Activated CD4-positive, alpha-beta T cell treated with anti-CD3 and anti-CD28 coated beads for 36 hours (primary cell): ENCODE measurements around the gene SLC25A13. TPM values are rescaled to one million over a fixed set of nuclear protein-coding genes. Genes with fewer than 3 reads are reported as not detected.

ENCODE experiments used
- ATAC-seq: fragments of 200-7000 bp; cut with Tn5 transposase; one replicate; pipeline ENCODE4 v1.10.0; 2021; ENCODE audit warnings: mild to moderate bottlenecking, moderate library complexity
- CTCF ChIA-PET: fragments of 350-600 bp; sonication (Branson Sonifier 250); formaldehyde crosslinking; loops from one replicate; lab custom pipeline; 2021; ENCODE audit warnings: antibody characterized with exemption; lab: Charles Lee
- POLR2A ChIA-PET: fragments of 350-600 bp; sonication (Branson Sonifier 250); formaldehyde crosslinking; loops from one replicate; lab custom pipeline; 2021; ENCODE audit warnings: antibody characterized with exemption, inconsistent platforms; lab: Charles Lee
- DNase-seq: peaks from one replicate; pipeline ENCODE4 v3.0.0-alpha.2; 2020
- H3K27ac Mint-ChIP-seq: one replicate; pipeline ENCODE4 v1.8.0; 2021; ENCODE audit warnings: mixed read lengths
- H3K27me3 Mint-ChIP-seq: one replicate; pipeline ENCODE4 v1.8.0; 2021; ENCODE audit warnings: mixed read lengths
- H3K36me3 Mint-ChIP-seq: one replicate; pipeline ENCODE4 v1.8.0; 2021; ENCODE audit warnings: low read depth, mixed read lengths
- H3K4me1 Mint-ChIP-seq: one replicate; pipeline ENCODE4 v1.8.0; 2021; ENCODE audit warnings: mixed read lengths
- H3K4me3 Mint-ChIP-seq: one replicate; pipeline ENCODE4 v1.8.0; 2021; ENCODE audit warnings: mild to moderate bottlenecking, moderate library complexity, mixed read lengths
- H3K9me3 Mint-ChIP-seq: one replicate; pipeline ENCODE4 v1.8.0; 2021; ENCODE audit warnings: low read depth, mixed read lengths
- intact Hi-C, 2 experiments: fragments of 100-400 bp; cut with DNase I in 1 of 2; cut with micrococcal nuclease in 1 of 2; formaldehyde crosslinking; loops; one replicate each; pipeline versions ENCODE4 v1.14.2 to v1.15.1; 2022 to 2024; cut with DNase I, micrococcal nuclease
- total RNA-seq, 2 experiments: library from RNA; stranded (reverse); gene quantifications; one replicate each; pipeline ENCODE4 v1.2.3, GENCODE V29; 2021

The SLC25A13 gene
- total RNA-seq, 2 experiments from 2014 or later = 10.3 to 11.3 TPM

DNA sequence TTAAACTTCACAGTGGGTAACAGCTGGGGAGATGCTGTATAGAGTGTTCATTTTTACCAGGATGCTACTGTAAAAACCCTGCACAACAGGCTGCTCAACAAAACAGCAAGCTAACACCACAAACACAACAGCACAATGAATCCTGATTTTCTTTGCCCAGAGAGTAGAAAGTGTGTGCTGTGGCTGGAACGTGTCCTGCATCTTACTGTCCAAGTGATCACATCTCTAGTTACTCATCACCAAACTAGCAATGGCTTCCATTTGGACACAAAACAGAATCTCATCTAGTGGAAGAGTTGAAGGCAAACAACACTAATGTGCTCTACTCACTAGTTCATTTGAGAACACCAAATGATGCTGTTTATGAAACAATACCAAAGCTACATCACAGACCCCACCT is 121.2 kb downstream of the SLC25A13 start:
- Mint-ChIP-seq H3K4me3 (no peak overlapping the region), H3K4me1 (no peaks in the 10 kb centered on the region), H3K9me3 (no peaks in the 10 kb centered on the region), H3K36me3 (peaks cover 1% of the 10 kb centered on the region), H3K27ac (no peak overlapping the region), H3K27me3 (no peaks in the 10 kb centered on the region)
- POLR2A ChIA-PET = no interaction called here
- DNase-seq (no peak), ATAC-seq (no peak)
- CTCF ChIA-PET = no interaction called here
- intact Hi-C loops = no loop called here

DNA sequence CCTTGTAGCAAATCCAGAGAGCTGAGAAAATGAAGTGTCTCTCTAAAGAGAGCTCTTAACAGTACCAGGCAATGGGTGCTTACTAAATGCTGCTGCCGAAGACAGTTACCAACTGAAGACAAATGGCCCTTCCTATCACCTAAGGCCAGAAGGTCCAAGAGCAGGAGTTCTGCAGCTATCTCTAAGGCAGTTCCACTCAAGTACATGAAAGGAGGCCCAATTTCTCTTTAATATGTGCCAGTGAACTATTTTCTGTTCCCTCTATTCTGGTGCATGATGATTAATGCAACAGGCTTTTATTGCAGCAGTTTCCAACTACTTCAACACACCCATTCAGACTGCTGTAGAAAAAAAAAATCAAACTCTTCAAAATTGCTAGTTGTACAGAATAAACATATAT is 122.5 kb downstream of the SLC25A13 start:
- Mint-ChIP-seq H3K9me3 (no peaks in the 10 kb centered on the region), H3K4me1 (no peaks in the 10 kb centered on the region), H3K27me3 (no peaks in the 10 kb centered on the region), H3K36me3 (no peaks in the 10 kb centered on the region), H3K4me3 (no peak overlapping the region), H3K27ac (no peak overlapping the region)
- ATAC-seq (no peak), DNase-seq (no peak)
- intact Hi-C loops = no loop called here
- ChIA-PET POLR2A (no interaction called here), CTCF (no interaction called here)

DNA sequence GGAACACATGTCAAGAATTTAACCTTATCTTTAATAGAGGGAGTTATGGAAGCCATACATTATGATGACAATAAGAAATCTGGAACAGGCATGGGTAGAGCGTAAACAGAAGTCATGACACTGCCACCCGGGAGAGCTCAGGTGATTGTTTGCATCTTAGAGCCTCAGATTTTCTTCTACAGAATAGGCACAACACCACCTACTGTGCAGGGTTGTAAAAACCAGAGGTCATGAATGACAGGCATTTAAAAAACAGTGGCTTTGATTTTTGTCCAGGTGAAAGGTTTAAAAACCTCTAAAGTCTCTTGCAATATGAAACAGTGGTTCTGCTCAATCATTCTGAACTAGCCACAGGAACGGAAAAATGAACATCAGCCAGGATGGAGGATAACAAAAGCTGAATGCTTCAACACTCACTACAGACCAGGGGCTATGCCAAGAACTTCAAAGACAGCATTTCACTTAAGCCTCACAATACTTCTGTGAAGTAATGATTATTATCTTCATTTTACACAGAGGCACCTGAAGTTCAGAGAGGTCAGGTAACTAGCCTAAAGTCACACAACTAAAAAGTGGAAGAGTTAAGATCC is 123.8 kb downstream of the SLC25A13 start:
- Mint-ChIP-seq H3K4me3 (no peak overlapping the region), H3K27ac (no peak overlapping the region), H3K36me3 (peaks cover 1% of the 10 kb centered on the region), H3K4me1 (no peaks in the 10 kb centered on the region), H3K27me3 (no peaks in the 10 kb centered on the region), H3K9me3 (no peaks in the 10 kb centered on the region)
- intact Hi-C loops = no loop called here
- DNase-seq = no peak
- CTCF ChIA-PET = interaction anchor here (1.7 kb wide), 1 partner anchor 19 kb away, joined by 4 read pairs; no protein-coding TSS in a partner anchor
- POLR2A ChIA-PET = no interaction called here
- peak; percentile 23 for ATAC-seq

DNA sequence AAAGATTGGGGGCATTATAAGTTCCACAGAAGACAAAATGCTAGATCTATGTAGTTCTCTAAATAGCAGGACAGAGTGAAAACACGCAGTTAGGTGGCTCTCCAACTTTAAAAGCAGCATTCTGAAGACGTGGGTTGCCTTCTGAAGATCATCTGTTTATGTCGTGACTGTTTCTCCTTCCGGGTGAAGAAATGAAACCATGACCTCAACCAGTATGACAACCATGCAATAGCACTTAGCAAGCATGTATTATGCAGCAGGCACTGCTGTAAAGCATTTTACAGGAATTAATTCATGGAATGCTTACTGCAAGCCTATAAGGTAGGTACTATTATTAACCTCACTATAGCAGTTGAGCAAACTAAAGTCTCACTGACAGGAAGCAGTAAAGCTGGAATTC is 125.2 kb downstream of the SLC25A13 start:
- Mint-ChIP-seq H3K4me3 (no peak overlapping the region), H3K9me3 (no peaks in the 10 kb centered on the region), H3K36me3 (peaks cover 11% of the 10 kb centered on the region), H3K4me1 (no peaks in the 10 kb centered on the region), H3K27me3 (no peaks in the 10 kb centered on the region), H3K27ac (no peak overlapping the region)
- ATAC-seq = no peak
- intact Hi-C loops = no loop called here
- no peak for DNase-seq
- POLR2A ChIA-PET = no interaction called here
- CTCF ChIA-PET = interaction anchor here (0.7 to 1.7 kb wide), 2 partner anchors 10 to 17 kb away, joined by 3 to 4 read pairs; no protein-coding TSS in a partner anchor

DNA sequence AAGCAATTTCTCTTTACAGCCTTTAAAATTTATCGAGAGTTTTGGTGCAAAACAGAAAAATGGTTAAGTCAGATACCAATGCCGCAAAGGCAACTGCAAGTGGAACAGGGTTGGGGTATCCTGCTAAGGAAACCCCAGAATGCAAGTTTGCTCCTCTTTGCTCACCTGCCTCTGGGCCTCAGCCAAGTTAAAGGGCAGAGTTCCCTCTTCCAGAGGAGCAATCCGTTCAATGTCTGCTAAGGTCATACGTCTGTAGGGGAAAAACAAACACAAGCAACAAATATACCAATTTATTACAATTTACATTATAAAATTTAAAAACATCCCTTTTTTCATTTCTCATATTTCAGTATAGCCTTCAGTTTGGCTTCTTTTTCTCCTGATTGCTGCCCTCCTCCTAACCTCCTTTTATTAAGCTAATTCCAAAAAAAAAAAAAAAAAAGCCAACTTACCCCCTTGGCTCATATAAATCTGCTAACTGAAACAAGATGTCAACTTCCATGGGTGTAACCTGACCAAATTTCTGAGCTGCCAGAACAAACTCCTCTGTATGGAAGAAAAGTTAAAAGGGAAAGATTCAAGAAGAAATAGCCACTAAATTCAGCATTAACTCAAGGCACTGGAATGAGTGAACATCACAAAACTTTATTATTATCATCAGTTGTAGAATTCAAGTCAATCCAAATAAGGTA is 132.6 kb downstream of the SLC25A13 start:
- CTCF ChIA-PET = interaction anchor here (0.5 kb wide), 1 partner anchor 840 kb away, joined by 3 read pairs; no protein-coding TSS in a partner anchor
- intact Hi-C loops = no loop called here
- Mint-ChIP-seq H3K36me3 (peaks cover 29% of the 10 kb centered on the region), H3K27ac (no peak overlapping the region), H3K27me3 (no peaks in the 10 kb centered on the region), H3K4me1 (peaks cover 4% of the 10 kb centered on the region), H3K9me3 (no peaks in the 10 kb centered on the region), H3K4me3 (no peak overlapping the region)
- DNase-seq (no peak), ATAC-seq (no peak)
- POLR2A ChIA-PET = no interaction called here

GRCh38 chr7:96188591-96188991 is 133.3 kb downstream of the SLC25A13 start:
- H3K4me3 Mint-ChIP-seq = no peak overlapping the region
- ChIA-PET POLR2A (no interaction called here), CTCF (interaction anchor here (0.6 kb wide), 1 partner anchor 20 kb away, joined by 3 read pairs; no protein-coding TSS in a partner anchor)
- ATAC-seq (no peak), DNase-seq (no peak)
- H3K4me1 Mint-ChIP-seq = peaks cover 4% of the 10 kb centered on the region
- no peaks in the 10 kb centered on the region for H3K9me3 Mint-ChIP-seq
- intact Hi-C loops = no loop called here
- no peak overlapping the region for H3K27ac Mint-ChIP-seq
- H3K36me3 Mint-ChIP-seq = peaks cover 32% of the 10 kb centered on the region
- no peaks in the 10 kb centered on the region for H3K27me3 Mint-ChIP-seq

- ATAC-seq (no peak), DNase-seq (no peak)
- Mint-ChIP-seq H3K36me3 (peaks cover 35% of the 10 kb centered on the region), H3K4me1 (peaks cover 4% of the 10 kb centered on the region), H3K27ac (no peak overlapping the region), H3K27me3 (no peaks in the 10 kb centered on the region), H3K4me3 (no peak overlapping the region), H3K9me3 (no peaks in the 10 kb centered on the region)
- ChIA-PET CTCF (interaction anchor here (0.6 kb wide), 1 partner anchor 20 kb away, joined by 3 read pairs; no protein-coding TSS in a partner anchor), POLR2A (no interaction called here)
- intact Hi-C loops = no loop called here
Measured at GRCh38 chr7:96188174-96188581, 133.7 kb downstream of the SLC25A13 start.

DNA sequence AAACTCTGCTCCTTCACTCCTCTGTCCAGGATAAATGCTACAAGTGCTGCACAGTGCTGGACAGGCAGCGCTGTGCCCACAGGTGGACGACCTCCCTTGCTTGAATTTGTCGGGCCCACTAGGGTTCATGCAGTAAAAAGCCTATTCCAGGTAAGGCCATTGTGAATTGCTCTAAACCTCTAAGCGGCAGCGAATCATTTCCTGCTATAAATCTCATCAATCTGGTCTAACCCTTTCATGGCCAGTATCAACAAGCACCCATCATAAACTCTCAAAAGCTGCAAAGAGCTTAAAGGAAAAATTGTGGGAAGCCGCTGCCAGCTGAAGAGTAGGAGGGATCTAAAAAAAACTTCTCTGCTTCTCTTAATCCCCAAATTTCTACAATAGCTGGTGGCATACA is 134.2 kb downstream of the SLC25A13 start:
- intact Hi-C loops = no loop called here
- Mint-ChIP-seq H3K4me3 (no peak overlapping the region), H3K27me3 (no peaks in the 10 kb centered on the region), H3K27ac (no peak overlapping the region), H3K9me3 (no peaks in the 10 kb centered on the region), H3K4me1 (peaks cover 4% of the 10 kb centered on the region), H3K36me3 (peaks cover 37% of the 10 kb centered on the region)
- ATAC-seq (no peak), DNase-seq (no peak)
- ChIA-PET CTCF (interaction anchor here (0.6 kb wide), 1 partner anchor 21 kb away, joined by 3 read pairs; no protein-coding TSS in a partner anchor), POLR2A (no interaction called here)

GRCh38 chr7:96184783-96185182 is 137.1 kb downstream of the SLC25A13 start:
- intact Hi-C loops = no loop called here
- Mint-ChIP-seq H3K4me1 (peaks cover 4% of the 10 kb centered on the region), H3K27ac (no peak overlapping the region), H3K27me3 (no peaks in the 10 kb centered on the region), H3K36me3 (peaks cover 27% of the 10 kb centered on the region), H3K4me3 (no peak overlapping the region), H3K9me3 (no peaks in the 10 kb centered on the region)
- ATAC-seq (no peak), DNase-seq (no peak)
- POLR2A ChIA-PET = no interaction called here
- CTCF ChIA-PET = no interaction called here

GRCh38 chr7:96183163-96183670 is 138.7 kb downstream of the SLC25A13 start:
- POLR2A ChIA-PET = no interaction called here
- ATAC-seq = no peak
- no peak for DNase-seq
- Mint-ChIP-seq H3K4me1 (peaks cover 4% of the 10 kb centered on the region), H3K27me3 (no peaks in the 10 kb centered on the region), H3K4me3 (no peak overlapping the region), H3K9me3 (no peaks in the 10 kb centered on the region), H3K36me3 (peaks cover 23% of the 10 kb centered on the region), H3K27ac (no peak overlapping the region)
- CTCF ChIA-PET = no interaction called here
- intact Hi-C loops = no loop called here

DNA sequence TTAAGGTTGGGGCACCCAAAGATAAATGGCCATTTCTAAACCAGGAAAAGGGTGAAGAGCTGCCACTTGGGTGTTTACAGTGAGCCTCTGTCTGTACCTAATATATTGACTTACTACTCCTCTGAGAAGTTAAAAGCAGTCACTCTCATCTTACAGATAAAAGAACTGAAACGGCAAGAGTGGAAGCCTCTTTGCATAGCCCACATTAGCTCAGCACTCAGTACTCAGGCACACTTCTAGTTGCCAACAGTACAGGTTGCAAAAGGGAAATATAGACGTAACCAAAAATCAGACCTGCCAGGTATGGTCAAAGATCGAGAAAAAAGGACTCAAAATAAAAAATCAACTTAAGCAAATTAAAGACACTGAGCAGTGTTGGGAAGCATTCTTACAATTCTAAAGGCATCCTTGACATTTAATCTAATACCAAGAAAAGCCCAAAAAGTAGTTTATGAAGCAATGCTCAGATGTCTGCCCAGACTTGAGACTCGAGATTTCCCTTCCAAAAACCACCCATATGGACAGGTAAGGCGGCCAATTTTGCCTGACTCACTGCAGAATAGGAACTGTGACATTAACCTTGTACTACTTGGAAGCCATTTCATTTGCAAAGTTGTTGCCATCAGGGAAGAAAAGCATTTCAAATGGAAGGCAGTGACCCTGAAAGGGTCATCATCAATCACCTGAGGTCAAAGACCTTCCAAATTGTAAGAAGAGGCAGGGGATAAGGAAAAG is 139.3 kb downstream of the SLC25A13 start:
- H3K9me3 Mint-ChIP-seq = no peaks in the 10 kb centered on the region
- H3K4me1 Mint-ChIP-seq = peaks cover under 1% of the 10 kb centered on the region
- H3K27me3 Mint-ChIP-seq = no peaks in the 10 kb centered on the region
- H3K27ac Mint-ChIP-seq = no peak overlapping the region
- no peak overlapping the region for H3K4me3 Mint-ChIP-seq
- H3K36me3 Mint-ChIP-seq = peaks cover 19% of the 10 kb centered on the region
- no peak for ATAC-seq
- DNase-seq = no peak
- intact Hi-C loops = no loop called here
- POLR2A ChIA-PET = no interaction called here
- CTCF ChIA-PET = no interaction called here
